ENCODE measurements around the gene FAM184A.

Gene FAM184A

DNA sequence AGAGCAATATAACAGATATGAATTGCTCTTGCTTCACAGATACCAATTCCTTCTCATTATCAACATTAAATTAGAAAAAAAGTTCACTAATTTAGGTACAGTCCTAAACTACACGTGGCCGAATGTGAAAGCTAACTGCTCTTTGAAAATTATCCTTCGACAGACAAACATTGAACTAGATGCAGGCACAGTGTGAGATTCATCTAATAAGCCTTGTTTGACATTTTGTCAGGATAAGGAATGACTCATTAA is 1.1 kb downstream of the FAM184A start:
- no peak for DNase-seq (ENCODE audit: low read depth)
- TF ChIP-seq, protein P1, sequence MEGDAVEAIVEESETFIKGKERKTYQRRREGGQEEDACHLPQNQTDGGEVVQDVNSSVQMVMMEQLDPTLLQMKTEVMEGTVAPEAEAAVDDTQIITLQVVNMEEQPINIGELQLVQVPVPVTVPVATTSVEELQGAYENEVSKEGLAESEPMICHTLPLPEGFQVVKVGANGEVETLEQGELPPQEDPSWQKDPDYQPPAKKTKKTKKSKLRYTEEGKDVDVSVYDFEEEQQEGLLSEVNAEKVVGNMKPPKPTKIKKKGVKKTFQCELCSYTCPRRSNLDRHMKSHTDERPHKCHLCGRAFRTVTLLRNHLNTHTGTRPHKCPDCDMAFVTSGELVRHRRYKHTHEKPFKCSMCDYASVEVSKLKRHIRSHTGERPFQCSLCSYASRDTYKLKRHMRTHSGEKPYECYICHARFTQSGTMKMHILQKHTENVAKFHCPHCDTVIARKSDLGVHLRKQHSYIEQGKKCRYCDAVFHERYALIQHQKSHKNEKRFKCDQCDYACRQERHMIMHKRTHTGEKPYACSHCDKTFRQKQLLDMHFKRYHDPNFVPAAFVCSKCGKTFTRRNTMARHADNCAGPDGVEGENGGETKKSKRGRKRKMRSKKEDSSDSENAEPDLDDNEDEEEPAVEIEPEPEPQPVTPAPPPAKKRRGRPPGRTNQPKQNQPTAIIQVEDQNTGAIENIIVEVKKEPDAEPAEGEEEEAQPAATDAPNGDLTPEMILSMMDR (IDR thresholded peaks at IDR 0.05; ENCODE audit: low read length, missing control alignments): no peak
- H3K4me3 ChIP-seq (replicated peaks; ENCODE audit: low read depth, low read length): no peak overlapping the region

DNA sequence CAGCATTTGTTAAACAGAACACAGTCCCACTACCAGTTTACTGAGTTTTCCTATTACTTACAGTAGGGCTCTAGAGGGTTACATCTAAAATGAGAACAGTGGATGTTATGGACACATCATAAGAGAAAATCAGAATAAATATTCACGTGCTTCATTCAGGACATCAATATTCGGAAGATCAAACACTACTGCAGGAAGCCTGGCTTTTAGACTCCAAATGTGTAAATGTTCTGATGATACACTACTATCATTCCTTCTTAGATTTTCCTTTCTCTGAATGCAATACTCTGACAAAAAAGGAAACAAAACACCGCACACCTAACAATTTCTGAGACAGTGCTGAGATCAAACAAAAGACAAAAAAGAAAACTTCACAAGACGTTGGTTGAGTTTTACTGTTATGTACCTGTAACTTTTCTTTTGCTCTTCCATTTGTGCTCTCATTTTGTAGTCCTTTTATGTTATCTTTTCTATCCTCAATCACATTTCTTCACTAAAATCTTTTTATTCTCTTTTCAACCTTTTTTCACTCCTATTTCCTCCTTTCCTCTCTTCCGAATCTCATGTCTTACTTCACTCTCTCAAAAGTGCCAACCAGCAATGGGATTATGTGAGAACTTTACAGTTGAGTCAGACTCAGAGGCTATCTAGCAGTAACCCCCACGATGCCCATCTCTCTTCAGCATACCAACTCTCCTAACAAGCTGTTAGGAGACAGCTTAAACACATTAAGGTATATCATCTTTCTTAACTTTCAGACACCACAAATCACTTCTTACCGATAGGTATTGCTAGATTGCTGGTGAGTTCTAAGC is 1.7 kb downstream of the FAM184A start:
- no peak overlapping the region for H3K4me3 ChIP-seq (replicated peaks; ENCODE audit: low read depth, low read length)
- DNase-seq (ENCODE audit: low read depth): no peak
- TF ChIP-seq, protein P1 (IDR thresholded peaks at IDR 0.05; ENCODE audit: low read length, missing control alignments): no peak

DNA sequence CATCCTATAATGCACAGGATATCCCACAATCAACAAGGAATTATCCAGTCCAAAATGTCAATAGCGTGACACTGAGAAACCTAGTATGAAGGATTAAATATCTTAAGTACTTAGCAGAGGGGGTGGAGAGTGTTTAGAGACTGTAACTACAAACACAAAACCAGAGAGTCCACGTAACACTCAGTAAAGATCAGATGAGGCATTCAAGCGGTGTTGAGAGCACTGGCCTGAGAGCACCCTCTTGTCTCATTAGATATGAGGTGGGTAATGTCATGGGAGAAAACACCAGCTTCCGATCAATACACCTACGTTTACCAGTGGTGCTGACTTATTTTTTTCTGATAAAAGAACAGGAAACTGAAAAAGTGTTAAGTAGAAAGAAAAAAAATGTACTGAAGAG is 2.3 kb downstream of the FAM184A start:
- no peak for DNase-seq (ENCODE audit: low read depth)
- TF ChIP-seq, protein P1 (IDR thresholded peaks at IDR 0.05; ENCODE audit: low read length, missing control alignments): no peak
- no peak overlapping the region for H3K4me3 ChIP-seq (replicated peaks; ENCODE audit: low read depth, low read length)

DNA sequence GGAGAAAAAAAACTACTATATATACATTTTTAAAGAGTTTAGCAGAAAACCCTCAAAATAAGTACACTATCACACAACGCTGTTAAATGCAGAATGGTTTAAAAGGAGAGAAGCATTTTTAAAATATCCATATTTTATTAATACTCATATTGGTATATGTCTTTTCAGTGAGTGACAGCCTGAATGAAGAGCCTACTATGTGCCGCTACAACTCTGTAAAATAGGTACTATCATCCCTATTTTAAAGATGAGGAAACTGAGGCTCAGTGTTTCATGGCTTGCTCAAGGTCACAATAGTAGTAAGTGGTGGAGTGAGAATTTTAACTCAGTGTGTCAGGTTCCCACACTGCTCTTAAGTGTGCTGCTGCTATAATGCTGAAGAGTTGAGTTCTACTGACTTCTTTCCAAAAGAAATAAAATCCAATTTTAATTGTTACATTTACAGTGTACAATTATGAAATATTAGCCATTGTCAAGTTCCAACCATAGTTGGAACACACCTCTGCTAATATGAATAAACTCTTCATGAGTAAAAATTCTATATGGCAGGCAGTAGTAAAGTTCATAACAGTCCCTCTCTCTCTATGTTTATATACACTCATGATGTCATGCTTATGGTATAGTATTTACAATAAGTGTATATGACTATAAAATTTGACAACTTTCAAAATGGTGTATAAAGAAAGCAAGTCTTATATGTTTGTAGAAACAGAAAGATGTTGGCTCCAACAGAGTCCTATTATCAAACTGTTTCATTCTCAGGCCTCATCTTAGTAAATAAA is 3.1 kb downstream of the FAM184A start:
- TF ChIP-seq, protein P1 (IDR thresholded peaks at IDR 0.05; ENCODE audit: low read length, missing control alignments): no peak
- H3K4me3 ChIP-seq (replicated peaks; ENCODE audit: low read depth, low read length): no peak overlapping the region

DNA sequence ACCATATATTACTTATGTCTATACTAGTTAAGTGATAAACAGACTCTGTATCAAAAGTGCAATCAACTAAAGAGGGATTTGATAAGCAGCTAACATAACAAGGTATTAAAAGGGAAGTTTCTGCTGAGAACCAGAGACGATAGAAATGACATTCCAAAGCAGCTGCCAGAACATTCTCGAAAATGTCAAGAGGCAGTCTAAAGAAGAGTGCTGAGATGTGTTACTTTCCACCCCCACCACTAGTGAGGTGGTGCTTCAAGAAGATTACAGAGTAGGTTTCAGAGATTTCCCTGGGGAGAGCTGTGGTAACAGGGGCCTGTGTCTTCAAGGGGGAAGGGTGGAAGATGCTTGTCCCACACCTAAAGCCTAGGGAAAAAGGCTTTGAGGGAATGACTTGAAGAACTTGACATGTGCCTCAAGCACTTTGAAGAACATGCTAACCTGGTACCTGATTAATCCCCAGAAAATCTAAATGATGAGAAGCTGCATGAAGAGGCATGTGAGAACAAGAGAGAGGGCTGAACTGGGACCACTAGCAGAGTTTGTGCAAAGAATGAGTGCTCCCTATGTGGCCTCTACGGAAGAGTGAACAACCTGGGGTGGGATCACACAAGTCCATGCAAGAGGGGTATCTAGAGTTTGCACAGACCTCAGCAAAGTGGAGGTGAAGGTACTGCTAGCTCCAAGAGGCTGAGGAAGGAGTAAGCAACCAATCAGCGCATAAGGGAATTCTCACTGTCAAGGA is 5.0 kb downstream of the FAM184A start:
- DNase-seq (ENCODE audit: low read depth): no peak
- TF ChIP-seq, protein P1 (IDR thresholded peaks at IDR 0.05; ENCODE audit: low read length, missing control alignments): no peak
- H3K4me3 ChIP-seq (replicated peaks; ENCODE audit: low read depth, low read length): no peak overlapping the region

More for the DNA sequence above, 3.1 kb downstream of the FAM184A start:
- DNase-seq (ENCODE audit: low read depth): no peak

DNA sequence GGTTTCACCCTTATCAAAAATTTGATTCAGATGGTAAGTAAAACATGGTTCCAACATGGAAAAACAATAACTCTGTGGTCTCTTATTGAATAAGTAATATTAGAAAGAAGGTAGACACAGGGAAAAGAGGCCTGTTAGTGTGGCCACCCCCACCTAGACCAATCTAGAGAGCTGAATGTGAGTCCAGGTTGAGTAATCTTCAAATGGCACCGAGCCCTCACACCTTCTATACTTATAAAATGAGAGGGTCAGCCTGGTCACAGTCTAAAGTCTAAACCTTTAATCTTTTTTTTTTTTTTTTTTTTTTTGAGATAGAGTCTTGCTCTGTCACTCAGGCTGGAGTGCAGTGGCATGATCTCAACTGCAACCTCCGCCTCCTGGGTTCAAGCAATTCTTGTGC is 6.9 kb downstream of the FAM184A start:
- no peak for DNase-seq (ENCODE audit: low read depth)
- TF ChIP-seq, protein P1 (IDR thresholded peaks at IDR 0.05; ENCODE audit: low read length, missing control alignments): no peak
- H3K4me3 ChIP-seq (replicated peaks; ENCODE audit: low read depth, low read length): no peak overlapping the region
